Measurements from ENCODE around the gene SEMA3E. TPM values are rescaled to one million over a fixed set of nuclear protein-coding genes. Genes with fewer than 3 reads are reported as not detected.
A peak's percentile ranks its signal among the peaks of the same experiment; 100 is the strongest.
"Not testable (repeated sequence)": the region's sequence is repeated elsewhere in the genome, so short reads cannot be mapped to it uniquely, and the experiment has no call there.

SEMA3E gene
- total and polyA plus RNA-seq, 2 donors = 12.6 to 24.3 TPM

- Histone ChIP-seq H3K27ac (ENCODE audit: low read depth) (no peak overlapping the region), H3K4me1 (ENCODE audit: insufficient read depth) (no peaks in the 10 kb centered on the region), H3K4me3 (ENCODE audit: low read depth, low read length) (no peak overlapping the region), H3K36me3 (ENCODE audit: insufficient read depth) (no peaks in the 10 kb centered on the region)
- DNase-seq (ENCODE audit: extremely low spot score) = no peak
- WGBS = 99% methylated on average over 1 of the region's 1 CpG
Observed at GRCh38 chr7:83562289-83562688, 86.7 kb downstream of the SEMA3E start.

GRCh38 chr7:83559887-83560286, 89.1 kb downstream of the SEMA3E start:
- Histone ChIP-seq H3K4me1 (ENCODE audit: insufficient read depth) (no peaks in the 10 kb centered on the region), H3K36me3 (ENCODE audit: insufficient read depth) (no peaks in the 10 kb centered on the region), H3K27ac (ENCODE audit: low read depth) (no peak overlapping the region), H3K4me3 (ENCODE audit: low read depth, low read length) (no peak overlapping the region)
- 85% methylated on average over 3 of the region's 3 CpGs for WGBS
- no peak for DNase-seq (ENCODE audit: extremely low spot score)

- 87% methylated on average over 3 of the region's 3 CpGs for WGBS
- H3K4me1 ChIP-seq (ENCODE audit: insufficient read depth); DNase-seq (ENCODE audit: extremely low spot score); H3K36me3 ChIP-seq (ENCODE audit: insufficient read depth); H3K27ac ChIP-seq (ENCODE audit: low read depth); H3K4me3 ChIP-seq (ENCODE audit: low read depth, low read length): not testable (repeated sequence)
Observed at GRCh38 chr7:83552556-83552955, 96.4 kb downstream of the SEMA3E start.

- no peaks in the 10 kb centered on the region for H3K36me3 ChIP-seq (ENCODE audit: insufficient read depth)
- WGBS = 93% methylated on average over 4 of the region's 4 CpGs
- peaks cover 2% of the 10 kb centered on the region for H3K4me1 ChIP-seq (ENCODE audit: insufficient read depth)
- H3K27ac ChIP-seq (ENCODE audit: low read depth) = no peak overlapping the region
- no peak for DNase-seq (ENCODE audit: extremely low spot score)
- no peak overlapping the region for H3K4me3 ChIP-seq (ENCODE audit: low read depth, low read length)
Observed at GRCh38 chr7:83550100-83550499, 98.8 kb downstream of the SEMA3E start.

- Histone ChIP-seq H3K27ac (ENCODE audit: low read depth) (no peak overlapping the region), H3K4me3 (ENCODE audit: low read depth, low read length) (no peak overlapping the region), H3K36me3 (ENCODE audit: insufficient read depth) (no peaks in the 10 kb centered on the region), H3K4me1 (ENCODE audit: insufficient read depth) (peaks cover 2% of the 10 kb centered on the region)
- WGBS = 72% methylated on average over 1 of the region's 1 CpG
- DNase-seq (ENCODE audit: extremely low spot score) = no peak
Observed at GRCh38 chr7:83548250-83548649, 100.7 kb downstream of the SEMA3E start.

- Histone ChIP-seq H3K4me1 (ENCODE audit: insufficient read depth) (peaks cover 2% of the 10 kb centered on the region), H3K36me3 (ENCODE audit: insufficient read depth) (no peaks in the 10 kb centered on the region), H3K27ac (ENCODE audit: low read depth) (no peak overlapping the region), H3K4me3 (ENCODE audit: low read depth, low read length) (no peak overlapping the region)
- peak; percentile 45 for DNase-seq (ENCODE audit: extremely low spot score)
- WGBS = 66% methylated on average over 2 of the region's 2 CpGs
Observed at GRCh38 chr7:83547526-83547925, 101.4 kb downstream of the SEMA3E start.

GRCh38 chr7:83546586-83546985, 102.4 kb downstream of the SEMA3E start:
- H3K36me3 ChIP-seq (ENCODE audit: insufficient read depth) = no peaks in the 10 kb centered on the region
- H3K4me1 ChIP-seq (ENCODE audit: insufficient read depth) = peaks cover 2% of the 10 kb centered on the region
- no peak overlapping the region for H3K4me3 ChIP-seq (ENCODE audit: low read depth, low read length)
- DNase-seq (ENCODE audit: extremely low spot score) = no peak
- WGBS = 73% methylated on average over 2 of the region's 2 CpGs
- no peak overlapping the region for H3K27ac ChIP-seq (ENCODE audit: low read depth)

- WGBS = 90% methylated on average over 7 of the region's 7 CpGs
- H3K27ac ChIP-seq (ENCODE audit: low read depth) = no peak overlapping the region
- H3K36me3 ChIP-seq (ENCODE audit: insufficient read depth) = no peaks in the 10 kb centered on the region
- H3K4me1 ChIP-seq (ENCODE audit: insufficient read depth) = no peaks in the 10 kb centered on the region
- no peak for DNase-seq (ENCODE audit: extremely low spot score)
- no peak overlapping the region for H3K4me3 ChIP-seq (ENCODE audit: low read depth, low read length)
Observed at GRCh38 chr7:83541187-83541960, 107.6 kb downstream of the SEMA3E start.

GRCh38 chr7:83534488-83534887, 114.5 kb downstream of the SEMA3E start:
- H3K27ac ChIP-seq (ENCODE audit: low read depth) = no peak overlapping the region
- DNase-seq (ENCODE audit: extremely low spot score) = no peak
- H3K4me3 ChIP-seq (ENCODE audit: low read depth, low read length) = no peak overlapping the region
- H3K4me1 ChIP-seq (ENCODE audit: insufficient read depth) = no peaks in the 10 kb centered on the region
- H3K36me3 ChIP-seq (ENCODE audit: insufficient read depth) = peaks cover 2% of the 10 kb centered on the region

- H3K27ac ChIP-seq (ENCODE audit: low read depth) = no peak overlapping the region
- H3K4me1 ChIP-seq (ENCODE audit: insufficient read depth) = no peaks in the 10 kb centered on the region
- no peak overlapping the region for H3K4me3 ChIP-seq (ENCODE audit: low read depth, low read length)
- 91% methylated on average over 2 of the region's 2 CpGs for WGBS
- peaks cover 2% of the 10 kb centered on the region for H3K36me3 ChIP-seq (ENCODE audit: insufficient read depth)
- no peak for DNase-seq (ENCODE audit: extremely low spot score)
Observed at GRCh38 chr7:83532219-83532618, 116.7 kb downstream of the SEMA3E start.

- DNase-seq (ENCODE audit: extremely low spot score) = no peak
- H3K27ac ChIP-seq (ENCODE audit: low read depth) = no peak overlapping the region
- WGBS = 59% methylated on average over 2 of the region's 2 CpGs
Observed at GRCh38 chr7:83531766-83532165, 117.2 kb downstream of the SEMA3E start.

GRCh38 chr7:83528925-83529423, 120.0 kb downstream of the SEMA3E start:
- no peak overlapping the region for H3K27ac ChIP-seq (ENCODE audit: low read depth)
- no peaks in the 10 kb centered on the region for H3K4me1 ChIP-seq (ENCODE audit: insufficient read depth)
- 58% methylated on average over 3 of the region's 3 CpGs for WGBS
- H3K4me3 ChIP-seq (ENCODE audit: low read depth, low read length) = no peak overlapping the region
- no peaks in the 10 kb centered on the region for H3K36me3 ChIP-seq (ENCODE audit: insufficient read depth)
- DNase-seq (ENCODE audit: extremely low spot score) = no peak

More at GRCh38 chr7:83531766-83532165, 117.2 kb downstream of the SEMA3E start:
- no peaks in the 10 kb centered on the region for H3K4me1 ChIP-seq (ENCODE audit: insufficient read depth)
- H3K4me3 ChIP-seq (ENCODE audit: low read depth, low read length) = no peak overlapping the region
- H3K36me3 ChIP-seq (ENCODE audit: insufficient read depth) = peaks cover 2% of the 10 kb centered on the region

GRCh38 chr7:83524277-83525075, 124.5 kb downstream of the SEMA3E start:
- H3K36me3 ChIP-seq (ENCODE audit: insufficient read depth) = no peaks in the 10 kb centered on the region
- 79% methylated on average over 4 of the region's 4 CpGs for WGBS
- no peak overlapping the region for H3K27ac ChIP-seq (ENCODE audit: low read depth)
- no peak overlapping the region for H3K4me3 ChIP-seq (ENCODE audit: low read depth, low read length)
- H3K4me1 ChIP-seq (ENCODE audit: insufficient read depth) = no peaks in the 10 kb centered on the region
- DNase-seq (ENCODE audit: extremely low spot score) = no peak

- WGBS = 19% methylated on average over 2 of the region's 2 CpGs
- DNase-seq (ENCODE audit: extremely low spot score) = no peak
- Histone ChIP-seq H3K27ac (ENCODE audit: low read depth) (no peak overlapping the region), H3K4me3 (ENCODE audit: low read depth, low read length) (no peak overlapping the region), H3K36me3 (ENCODE audit: insufficient read depth) (no peaks in the 10 kb centered on the region), H3K4me1 (ENCODE audit: insufficient read depth) (no peaks in the 10 kb centered on the region)
Observed at GRCh38 chr7:83520726-83521125, 128.2 kb downstream of the SEMA3E start.
